WTC11 (cell line): ENCODE data around the gene ZMPSTE24. TPM values are rescaled to one million over a fixed set of nuclear protein-coding genes. Genes with fewer than 3 reads are reported as not detected.
A peak's percentile ranks its signal among the peaks of the same experiment; 100 is the strongest.

Experiments used
- ATAC-seq: fragments of 200-7000 bp; cut with Tn5 transposase; 2 replicates; pipeline ENCODE4 v1.10.0; 2021; ENCODE audit warnings: mild to moderate bottlenecking, moderate library complexity
- CTCF ChIA-PET: fragments of 300-600 bp; sonication (Branson Sonifier 250); formaldehyde crosslinking; loops from one replicate; lab custom pipeline; 2021; ENCODE audit warnings: antibody characterized with exemption; lab: Charles Lee
- POLR2A ChIA-PET: fragments of 350-600 bp; sonication (Branson Sonifier 250); formaldehyde crosslinking; loops from one replicate; lab custom pipeline; 2021; ENCODE audit warnings: antibody characterized with exemption; lab: Charles Lee
- DNase-seq: peaks from one replicate; pipeline ENCODE4 v3.0.0; 2021; ENCODE audit warnings: low spot score
- H3K27ac Mint-ChIP-seq: 2 replicates; pipeline ENCODE4 v1.8.0; 2021; ENCODE audit warnings: mixed read lengths
- H3K27me3 Mint-ChIP-seq: 2 replicates; pipeline ENCODE4 v1.8.0; 2021; ENCODE audit warnings: low read depth, mild to moderate bottlenecking, moderate library complexity, mixed read lengths
- H3K36me3 Mint-ChIP-seq: 2 replicates; pipeline ENCODE4 v1.8.0; 2021; ENCODE audit warnings: mixed read lengths
- H3K4me1 Mint-ChIP-seq: 2 replicates; pipeline ENCODE4 v1.8.0; 2022; ENCODE audit warnings: mixed read lengths
- H3K4me3 Mint-ChIP-seq: 2 replicates; pipeline ENCODE4 v1.8.0; 2021; ENCODE audit warnings: mild to moderate bottlenecking, moderate library complexity, mixed read lengths
- H3K9me3 Mint-ChIP-seq: 2 replicates; pipeline ENCODE4 v1.8.0; 2021; ENCODE audit warnings: mixed read lengths
- ATF1 ChIP-seq: sonication (generic); formaldehyde crosslinking; IDR thresholded peaks from 2 replicates; pipeline ENCODE4 v1.8.1; 2023; ENCODE audit warnings: mild to moderate bottlenecking, moderate library complexity, missing genetic modification reagents
- CREM ChIP-seq: sonication (generic); formaldehyde crosslinking; IDR thresholded peaks from 2 replicates; pipeline ENCODE4 v1.8.1; 2022; ENCODE audit warnings: mild to moderate bottlenecking, missing genetic modification reagents, moderate library complexity
- ETV6 ChIP-seq: sonication (generic); formaldehyde crosslinking; IDR thresholded peaks from 2 replicates; pipeline ENCODE4 v1.8.1; 2022; ENCODE audit warnings: mild to moderate bottlenecking, missing genetic modification reagents
- MXD4 ChIP-seq: fragments of 250-450 bp; sonication (Bioruptor Pico); IDR thresholded peaks from 2 replicates; pipeline ENCODE4 v1.8.0; 2021; ENCODE audit warnings: mild to moderate bottlenecking, moderate library complexity, borderline replicate concordance
- RELA ChIP-seq: sonication (generic); formaldehyde crosslinking; IDR thresholded peaks from 2 replicates; pipeline ENCODE4 v1.8.1; 2022; ENCODE audit warnings: missing genetic modification reagents, mild to moderate bottlenecking, borderline replicate concordance
- ZNF219 ChIP-seq: sonication (generic); formaldehyde crosslinking; IDR thresholded peaks from 2 replicates; pipeline ENCODE4 v1.8.0; 2023; ENCODE audit warnings: missing genetic modification reagents, mild to moderate bottlenecking, borderline replicate concordance
- total RNA-seq: library from RNA; stranded (reverse); gene quantifications from 3 replicates; pipeline ENCODE4 v1.2.3, GENCODE V29; 2021
- TF ChIP-seq, protein P1 (sequence below): sonication (generic); formaldehyde crosslinking; IDR thresholded peaks from 2 replicates; pipeline ENCODE4 v1.8.0; 2023; ENCODE audit warnings: missing genetic modification reagents
- TF ChIP-seq, protein P2 (sequence below): sonication (generic); formaldehyde crosslinking; conservative IDR thresholded peaks from 2 replicates; pipeline ENCODE4 v1.8.1; 2022; ENCODE audit warnings: mild to moderate bottlenecking, missing genetic modification reagents
- TF ChIP-seq, protein P3 (sequence below): sonication (generic); formaldehyde crosslinking; IDR thresholded peaks from 2 replicates; pipeline ENCODE4 v1.8.1; 2023; ENCODE audit warnings: mild to moderate bottlenecking, missing genetic modification reagents, moderate library complexity
- TF ChIP-seq, protein P4 (sequence below): sonication (generic); formaldehyde crosslinking; IDR thresholded peaks from 2 replicates; pipeline ENCODE4 v1.8.1; 2023; ENCODE audit warnings: mild to moderate bottlenecking, moderate library complexity, missing genetic modification reagents
- TF ChIP-seq, protein P5 (sequence below): sonication (generic); formaldehyde crosslinking; IDR thresholded peaks from 2 replicates; pipeline ENCODE4 v1.8.1; 2022; ENCODE audit warnings: low read depth, missing genetic modification reagents, borderline replicate concordance
- TF ChIP-seq, protein P6 (sequence below): fragments of 250-450 bp; sonication (Bioruptor Pico); IDR thresholded peaks from 2 replicates; pipeline ENCODE4 v1.8.0; 2021; ENCODE audit warnings: mild to moderate bottlenecking

The ZMPSTE24 gene
- total RNA-seq, 1 experiment from 2014 or later, result 31.7 TPM

DNA sequence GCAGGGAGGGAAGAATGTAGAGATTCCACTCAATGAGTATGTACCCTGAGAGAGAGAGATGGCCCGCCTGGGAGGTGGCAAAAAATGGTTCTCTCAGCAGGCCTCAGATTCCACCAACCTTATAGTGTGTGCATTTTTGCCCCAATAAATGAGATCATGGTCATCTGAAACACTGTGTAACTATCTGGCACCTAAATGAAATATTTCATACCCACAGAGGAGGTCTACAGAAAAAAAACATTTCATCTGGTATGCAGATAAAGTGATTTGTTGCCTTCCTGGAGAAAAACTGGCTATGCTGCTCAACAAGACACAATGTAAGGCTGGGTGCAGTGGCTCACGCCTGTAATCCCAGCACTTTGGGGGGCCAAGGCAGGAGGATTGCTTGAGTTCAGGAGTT, 5.4 kb upstream of the ZMPSTE24 start:
- no peaks in the 10 kb centered on the region for H3K36me3 Mint-ChIP-seq
- H3K4me3 Mint-ChIP-seq, result no peak overlapping the region
- H3K4me1 Mint-ChIP-seq, result peaks cover 6% of the 10 kb centered on the region
- CTCF ChIA-PET, result no interaction called here
- no peak overlapping the region for H3K27ac Mint-ChIP-seq
- no peaks in the 10 kb centered on the region for H3K27me3 Mint-ChIP-seq
- TF ChIP-seq, protein P1, sequence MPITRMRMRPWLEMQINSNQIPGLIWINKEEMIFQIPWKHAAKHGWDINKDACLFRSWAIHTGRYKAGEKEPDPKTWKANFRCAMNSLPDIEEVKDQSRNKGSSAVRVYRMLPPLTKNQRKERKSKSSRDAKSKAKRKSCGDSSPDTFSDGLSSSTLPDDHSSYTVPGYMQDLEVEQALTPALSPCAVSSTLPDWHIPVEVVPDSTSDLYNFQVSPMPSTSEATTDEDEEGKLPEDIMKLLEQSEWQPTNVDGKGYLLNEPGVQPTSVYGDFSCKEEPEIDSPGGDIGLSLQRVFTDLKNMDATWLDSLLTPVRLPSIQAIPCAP (CRISPR knock-in tag), result no peak
- TF ChIP-seq, all 79 proteins: peak for 0
- DNase-seq, result no peak
- H3K9me3 Mint-ChIP-seq, result no peaks in the 10 kb centered on the region
- no peak for ATAC-seq
- POLR2A ChIA-PET, result no interaction called here

DNA sequence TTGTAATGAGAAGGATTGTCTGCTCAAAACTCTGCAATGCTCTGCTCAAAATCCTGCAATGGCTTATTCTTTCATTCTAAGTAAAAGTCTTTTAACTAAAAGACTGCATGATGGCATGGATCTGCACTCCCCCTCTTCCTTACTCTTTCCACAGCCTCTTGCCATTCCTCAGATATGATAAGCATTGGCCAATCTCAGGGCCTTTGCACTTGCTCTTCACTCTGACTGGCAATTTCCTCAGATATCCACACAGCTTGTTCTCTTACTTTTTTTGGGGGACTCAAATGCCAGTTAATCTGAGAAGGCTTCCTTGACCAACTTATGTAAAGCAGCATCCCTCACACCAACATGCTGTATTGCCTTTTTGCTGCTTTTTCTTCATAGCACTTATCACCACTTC, 2.8 kb upstream of the ZMPSTE24 start:
- H3K9me3 Mint-ChIP-seq, result no peaks in the 10 kb centered on the region
- H3K4me3 Mint-ChIP-seq, result no peak overlapping the region
- TF ChIP-seq, protein P2, sequence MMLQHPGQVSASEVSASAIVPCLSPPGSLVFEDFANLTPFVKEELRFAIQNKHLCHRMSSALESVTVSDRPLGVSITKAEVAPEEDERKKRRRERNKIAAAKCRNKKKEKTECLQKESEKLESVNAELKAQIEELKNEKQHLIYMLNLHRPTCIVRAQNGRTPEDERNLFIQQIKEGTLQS (CRISPR knock-in tag), result no peak
- TF ChIP-seq, protein P1 (CRISPR knock-in tag), result no peak
- TF ChIP-seq, protein P3, sequence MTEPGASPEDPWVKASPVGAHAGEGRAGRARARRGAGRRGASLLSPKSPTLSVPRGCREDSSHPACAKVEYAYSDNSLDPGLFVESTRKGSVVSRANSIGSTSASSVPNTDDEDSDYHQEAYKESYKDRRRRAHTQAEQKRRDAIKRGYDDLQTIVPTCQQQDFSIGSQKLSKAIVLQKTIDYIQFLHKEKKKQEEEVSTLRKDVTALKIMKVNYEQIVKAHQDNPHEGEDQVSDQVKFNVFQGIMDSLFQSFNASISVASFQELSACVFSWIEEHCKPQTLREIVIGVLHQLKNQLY (CRISPR knock-in tag), result no peak
- TF ChIP-seq RELA (no peak), ETV6 (CRISPR knock-in tag) (no peak)
- TF ChIP-seq, protein P4, sequence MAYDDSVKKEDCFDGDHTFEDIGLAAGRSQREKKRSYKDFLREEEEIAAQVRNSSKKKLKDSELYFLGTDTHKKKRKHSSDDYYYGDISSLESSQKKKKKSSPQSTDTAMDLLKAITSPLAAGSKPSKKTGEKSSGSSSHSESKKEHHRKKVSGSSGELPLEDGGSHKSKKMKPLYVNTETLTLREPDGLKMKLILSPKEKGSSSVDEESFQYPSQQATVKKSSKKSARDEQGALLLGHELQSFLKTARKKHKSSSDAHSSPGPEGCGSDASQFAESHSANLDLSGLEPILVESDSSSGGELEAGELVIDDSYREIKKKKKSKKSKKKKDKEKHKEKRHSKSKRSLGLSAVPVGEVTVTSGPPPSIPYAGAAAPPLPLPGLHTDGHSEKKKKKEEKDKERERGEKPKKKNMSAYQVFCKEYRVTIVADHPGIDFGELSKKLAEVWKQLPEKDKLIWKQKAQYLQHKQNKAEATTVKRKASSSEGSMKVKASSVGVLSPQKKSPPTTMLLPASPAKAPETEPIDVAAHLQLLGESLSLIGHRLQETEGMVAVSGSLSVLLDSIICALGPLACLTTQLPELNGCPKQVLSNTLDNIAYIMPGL, result no peak
- peaks cover 2% of the 10 kb centered on the region; the same call in 1 of the 2 replicates for H3K36me3 Mint-ChIP-seq
- ATAC-seq (no peak), DNase-seq (no peak)
- ChIA-PET CTCF (interaction anchor here (0.9 to 1.5 kb wide), 2 partner anchors 60 to 84 kb away, joined by 3 to 5 read pairs; no protein-coding TSS in a partner anchor), POLR2A (no interaction called here)
- H3K4me1 Mint-ChIP-seq, result peaks cover 6% of the 10 kb centered on the region
- H3K27ac Mint-ChIP-seq, result no peak overlapping the region
- H3K27me3 Mint-ChIP-seq, result no peaks in the 10 kb centered on the region

DNA sequence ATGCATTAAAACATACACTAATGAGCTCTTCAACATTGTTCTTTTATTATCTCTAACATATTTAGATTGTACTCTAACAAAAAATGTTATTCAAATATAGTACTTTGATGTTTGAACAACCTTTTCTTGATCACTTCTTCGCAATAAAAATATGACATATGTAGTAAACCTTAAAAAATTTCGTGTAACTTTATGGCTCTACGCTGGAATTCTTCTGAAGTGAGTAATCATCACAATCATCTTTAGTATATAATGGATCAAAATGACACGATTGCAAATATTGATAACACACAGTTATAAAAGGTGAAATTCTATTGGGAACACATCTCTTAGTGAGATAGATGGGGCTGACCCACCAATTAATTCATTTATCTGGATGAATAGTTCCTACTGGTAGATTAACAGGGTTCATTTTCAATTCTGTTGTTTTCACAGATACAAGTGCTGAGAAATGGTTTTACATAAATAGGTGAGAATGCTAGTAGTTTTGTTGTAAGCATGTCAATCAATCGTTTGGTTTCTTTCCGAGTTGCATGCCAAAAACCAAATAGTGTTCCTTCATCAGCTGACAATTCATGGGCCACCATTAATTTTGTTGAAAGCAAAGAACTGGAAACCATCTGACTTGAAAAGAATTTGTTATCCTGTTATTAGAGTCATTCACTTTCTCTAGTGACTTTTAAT, 1.5 kb upstream of the ZMPSTE24 start:
- TF ChIP-seq, protein P5, sequence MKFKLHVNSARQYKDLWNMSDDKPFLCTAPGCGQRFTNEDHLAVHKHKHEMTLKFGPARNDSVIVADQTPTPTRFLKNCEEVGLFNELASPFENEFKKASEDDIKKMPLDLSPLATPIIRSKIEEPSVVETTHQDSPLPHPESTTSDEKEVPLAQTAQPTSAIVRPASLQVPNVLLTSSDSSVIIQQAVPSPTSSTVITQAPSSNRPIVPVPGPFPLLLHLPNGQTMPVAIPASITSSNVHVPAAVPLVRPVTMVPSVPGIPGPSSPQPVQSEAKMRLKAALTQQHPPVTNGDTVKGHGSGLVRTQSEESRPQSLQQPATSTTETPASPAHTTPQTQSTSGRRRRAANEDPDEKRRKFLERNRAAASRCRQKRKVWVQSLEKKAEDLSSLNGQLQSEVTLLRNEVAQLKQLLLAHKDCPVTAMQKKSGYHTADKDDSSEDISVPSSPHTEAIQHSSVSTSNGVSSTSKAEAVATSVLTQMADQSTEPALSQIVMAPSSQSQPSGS, result no peak
- no peak for TF ChIP-seq CREM (CRISPR knock-in tag)
- no peak for TF ChIP-seq ETV6 (CRISPR knock-in tag)
- TF ChIP-seq ZNF219 (CRISPR knock-in tag), result no peak
- TF ChIP-seq, protein P3 (CRISPR knock-in tag), result no peak
- no peak for TF ChIP-seq ATF1 (CRISPR knock-in tag)
- TF ChIP-seq, protein P6, sequence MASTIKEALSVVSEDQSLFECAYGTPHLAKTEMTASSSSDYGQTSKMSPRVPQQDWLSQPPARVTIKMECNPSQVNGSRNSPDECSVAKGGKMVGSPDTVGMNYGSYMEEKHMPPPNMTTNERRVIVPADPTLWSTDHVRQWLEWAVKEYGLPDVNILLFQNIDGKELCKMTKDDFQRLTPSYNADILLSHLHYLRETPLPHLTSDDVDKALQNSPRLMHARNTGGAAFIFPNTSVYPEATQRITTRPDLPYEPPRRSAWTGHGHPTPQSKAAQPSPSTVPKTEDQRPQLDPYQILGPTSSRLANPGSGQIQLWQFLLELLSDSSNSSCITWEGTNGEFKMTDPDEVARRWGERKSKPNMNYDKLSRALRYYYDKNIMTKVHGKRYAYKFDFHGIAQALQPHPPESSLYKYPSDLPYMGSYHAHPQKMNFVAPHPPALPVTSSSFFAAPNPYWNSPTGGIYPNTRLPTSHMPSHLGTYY (CRISPR knock-in tag), result no peak
- TF ChIP-seq MXD4, result no peak
- TF ChIP-seq, all 79 proteins: peak for 0
- ATAC-seq (no peak), DNase-seq (no peak)
- peak overlapping the region; percentile 99 for H3K4me3 Mint-ChIP-seq
- ChIA-PET CTCF (interaction anchor here (0.9 to 1.5 kb wide), 3 partner anchors 58 to 148 kb away, joined by 3 to 5 read pairs (median 5); no protein-coding TSS in a partner anchor), POLR2A (no interaction called here)
- H3K27me3 Mint-ChIP-seq, result no peaks in the 10 kb centered on the region
- H3K36me3 Mint-ChIP-seq, result peaks cover 15% of the 10 kb centered on the region
- H3K4me1 Mint-ChIP-seq, result peaks cover 6% of the 10 kb centered on the region
- 0 out of 2 replicates have a peak overlapping the region, but pooled peaks have one; percentile 100 for H3K27ac Mint-ChIP-seq
- no peaks in the 10 kb centered on the region for H3K9me3 Mint-ChIP-seq
